ENCODE data around the gene ANO5. TPM values are rescaled to one million over a fixed set of nuclear protein-coding genes. Genes with fewer than 3 reads are reported as not detected.

ANO5 gene
- total RNA-seq, 6 experiments from 2014 or later = 1.8 to 5.6 (median 4.6) TPM

- Histone ChIP-seq H3K36me3 (no peaks in the 10 kb centered on the region), H3K27me3 (no peaks in the 10 kb centered on the region), H3K4me1 (no peaks in the 10 kb centered on the region), H3K27ac (no peak overlapping the region), H3K9me3 (no peaks in the 10 kb centered on the region), H3K4me3 (no peak overlapping the region)
- TF ChIP-seq POLR2A (IDR thresholded peaks at IDR 0.05) = no peak
- no peak for TF ChIP-seq CTCF (IDR thresholded peaks at IDR 0.05)
- intact Hi-C loops (cut with DNase I) = no loop called here
- no peak for ATAC-seq
- WGBS (ENCODE audit: insufficient coverage, low coverage, low lambda C conversion rate, missing lambda C conversion rate) = 72% methylated on average over 3 of the region's 3 CpGs
- no peak for DNase-seq
Measured at GRCh38 chr11:22208151-22208858, 15.4 kb downstream of the ANO5 start.

- H3K36me3 ChIP-seq = no peaks in the 10 kb centered on the region
- no peaks in the 10 kb centered on the region for H3K4me1 ChIP-seq
- intact Hi-C loops (cut with DNase I) = no loop called here
- no peak overlapping the region for H3K4me3 ChIP-seq
- no peak for ATAC-seq
- H3K9me3 ChIP-seq = no peaks in the 10 kb centered on the region
- no peak for TF ChIP-seq POLR2A (IDR thresholded peaks at IDR 0.05)
- no peak for TF ChIP-seq CTCF (IDR thresholded peaks at IDR 0.05)
- H3K27me3 ChIP-seq = no peaks in the 10 kb centered on the region
- no peak overlapping the region for H3K27ac ChIP-seq
- DNase-seq = no peak
Measured at GRCh38 chr11:22216940-22217339, 24.1 kb downstream of the ANO5 start.

- Histone ChIP-seq H3K4me3 (no peak overlapping the region), H3K9me3 (no peaks in the 10 kb centered on the region), H3K4me1 (no peaks in the 10 kb centered on the region), H3K27ac (no peak overlapping the region), H3K27me3 (no peaks in the 10 kb centered on the region), H3K36me3 (no peaks in the 10 kb centered on the region)
- intact Hi-C loops (cut with DNase I) = no loop called here
- no peak for DNase-seq
- ATAC-seq = no peak
- TF ChIP-seq POLR2A (IDR thresholded peaks at IDR 0.05) (no peak), CTCF (IDR thresholded peaks at IDR 0.05) (no peak)
- 98% methylated on average over 3 of the region's 3 CpGs for WGBS (ENCODE audit: insufficient coverage, low coverage, low lambda C conversion rate, missing lambda C conversion rate)
Measured at GRCh38 chr11:22221143-22221542, 28.3 kb downstream of the ANO5 start.

- WGBS (ENCODE audit: insufficient coverage, low coverage, low lambda C conversion rate, missing lambda C conversion rate) = 78% methylated on average over 4 of the region's 4 CpGs
- intact Hi-C loops (cut with DNase I) = no loop called here
- Histone ChIP-seq H3K4me1 (no peaks in the 10 kb centered on the region), H3K36me3 (peaks cover 0 to 4% (median 2%) of the 10 kb centered on the region in 4 donors), H3K9me3 (no peaks in the 10 kb centered on the region), H3K4me3 (no peak overlapping the region), H3K27me3 (no peaks in the 10 kb centered on the region), H3K27ac (no peak overlapping the region)
- no peak for DNase-seq
- TF ChIP-seq CTCF (IDR thresholded peaks at IDR 0.05) (no peak), POLR2A (IDR thresholded peaks at IDR 0.05) (no peak)
- ATAC-seq = no peak
Measured at GRCh38 chr11:22225190-22225589, 32.3 kb downstream of the ANO5 start.

- intact Hi-C loops (cut with DNase I) = no loop called here
- Histone ChIP-seq H3K4me1 (no peaks in the 10 kb centered on the region), H3K27ac (no peak overlapping the region), H3K36me3 (no peaks in the 10 kb centered on the region), H3K4me3 (no peak overlapping the region), H3K27me3 (no peaks in the 10 kb centered on the region), H3K9me3 (no peaks in the 10 kb centered on the region)
- ATAC-seq (no peak), DNase-seq (no peak)
- WGBS (ENCODE audit: insufficient coverage, low coverage, low lambda C conversion rate, missing lambda C conversion rate) = 50% methylated on average over 1 of the region's 1 CpG
- TF ChIP-seq CTCF (IDR thresholded peaks at IDR 0.05) = no peak
- TF ChIP-seq POLR2A (IDR thresholded peaks at IDR 0.05) = no peak
Measured at GRCh38 chr11:22234743-22235142, 41.9 kb downstream of the ANO5 start.
